ENCODE results near the gene C20orf96.
"Not testable (repeated sequence)": the region's sequence is repeated elsewhere in the genome, so short reads cannot be mapped to it uniquely, and the experiment has no call there.

C20orf96 gene

GRCh38 chr20:237489-237888, 53.1 kb downstream of the C20orf96 start:
- peak; percentile 17 for DNase-seq (ENCODE audit: low read depth)

- peak; percentile 9 for DNase-seq (ENCODE audit: low read depth)
Observed at GRCh38 chr20:235891-236290, 54.7 kb downstream of the C20orf96 start.

- DNase-seq (ENCODE audit: low read depth) = no peak
Observed at GRCh38 chr20:227439-228105, 63.0 kb downstream of the C20orf96 start.

GRCh38 chr20:226958-227357, 63.6 kb downstream of the C20orf96 start, which contains the start of gene DEFB129:
Gene DEFB129, plus strand, starts transcription at chr20:227258. Its CDS starts 31 bp downstream, at chr20:227289.
- no peak for DNase-seq (ENCODE audit: low read depth)

GRCh38 chr20:225879-226278, 64.7 kb downstream of the C20orf96 start:
- not testable (repeated sequence) for DNase-seq (ENCODE audit: low read depth)

GRCh38 chr20:221258-221830, 69.2 kb downstream of the C20orf96 start:
- DNase-seq (ENCODE audit: low read depth) = no peak

All from amniotic epithelial cell (primary cell).